ENCODE measurements around the gene SLC5A6. TPM values are rescaled to one million over a fixed set of nuclear protein-coding genes. Genes with fewer than 3 reads are reported as not detected.

SLC5A6 gene
- total and polyA plus RNA-seq, 2 of the 4 experiments (the other 2 are of a cell fraction) = 28.8 to 34.2 TPM

DNA sequence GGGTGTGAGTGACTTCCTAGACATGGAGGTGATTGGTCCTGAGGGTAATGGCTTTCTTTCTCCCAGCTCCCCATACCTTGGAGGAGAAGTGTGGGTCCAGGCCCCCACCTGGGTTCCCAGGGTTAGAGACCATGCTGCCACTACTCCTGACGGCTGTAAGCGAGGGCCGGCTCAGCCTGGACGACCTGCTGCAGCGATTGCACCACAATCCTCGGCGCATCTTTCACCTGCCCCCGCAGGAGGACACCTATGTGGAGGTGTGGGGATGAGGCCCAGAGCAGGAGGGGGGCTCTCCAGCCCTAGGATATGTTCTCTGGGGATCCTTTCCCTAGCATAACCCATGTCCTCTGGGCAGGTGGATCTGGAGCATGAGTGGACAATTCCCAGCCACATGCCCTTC is 26.9 kb upstream of the SLC5A6 start:
- no TSS peak for BruUV-seq (replicated peaks)
- Histone ChIP-seq H4K8ac (ENCODE audit: low read depth in 2 of 2, low read length in 2 of 2) (no peak overlapping the region), H3K27ac (ENCODE audit: insufficient read depth, low read length) (no peak overlapping the region), H3K14ac (replicated peaks; ENCODE audit: low read depth, low read length) (no peak overlapping the region), H2BK15ac (ENCODE audit: low read depth, low read length) (no peak overlapping the region), H4K5ac (ENCODE audit: low read depth, low read length) (no peak overlapping the region), H3K18ac (ENCODE audit: low read depth, low read length) (no peak overlapping the region), H2AK9ac (replicated peaks; ENCODE audit: low read depth, low read length, poor library complexity) (no peak overlapping the region), H3K27me3 (ENCODE audit: control insufficient read depth, insufficient read depth, low read length) (no peaks in the 10 kb centered on the region), H2BK20ac (ENCODE audit: low read depth, low read length) (no peak overlapping the region), H3K23ac (ENCODE audit: low read depth, low read length) (no peak overlapping the region), H2BK5ac (ENCODE audit: low read depth, low read length, poor library complexity, severe bottlenecking) (no peak overlapping the region), H3K4me1 (ENCODE audit: control insufficient read depth, insufficient read depth, low read length) (no peaks in the 10 kb centered on the region), H4K91ac (ENCODE audit: insufficient read depth, low read depth, low read length) (no peak overlapping the region), H2BK120ac (ENCODE audit: low read depth, low read length) (no peak overlapping the region), H2AK5ac (ENCODE audit: low read depth, low read length) (no peak overlapping the region), H2AFZ (replicated peaks; ENCODE audit: low read length, poor library complexity) (no peak overlapping the region), H4K20me1 (ENCODE audit: insufficient read depth, low read length) (no peaks in the 10 kb centered on the region; the same call in 1 of the 2 replicates), H3K4me3 (ENCODE audit: insufficient read depth, low read depth, low read length) (no peak overlapping the region), H3K4ac (ENCODE audit: low read depth, low read length) (no peak overlapping the region), H3K9me1 (ENCODE audit: insufficient read depth, low read length) (no peaks in the 10 kb centered on the region), H3K79me1 (ENCODE audit: low read depth in 1 of 2, low read length in 2 of 2) (no peaks in the 10 kb centered on the region; a peak in 1 of 4 replicates), H3K56ac (ENCODE audit: extremely low read depth, insufficient read depth, low read length) (no peak overlapping the region), H3K4me2 (ENCODE audit: low read depth, low read length) (no peak overlapping the region), H3K36me3 (ENCODE audit: control insufficient read depth, insufficient read depth, low read length) (peaks cover 88% of the 10 kb centered on the region), H3K9ac (ENCODE audit: low read depth, low read length) (no peak overlapping the region), H3K9me3 (ENCODE audit: control insufficient read depth, insufficient read depth, low read length) (no peaks in the 10 kb centered on the region)
- no peak for DNase-seq
- CTCF ChIA-PET = no interaction called here
- 100% methylated on average over 3 of the region's 8 CpGs; no CpG with 5 or more reads in 1 of the 2 experiments for WGBS, 2 experiments (ENCODE audit: extremely low coverage in 2 of 2, insufficient read length in 1 of 2)
- TF ChIP-seq NFE2L2 (IDR thresholded peaks at IDR 0.05; ENCODE audit: low read depth, low read length) = no peak
- no peak for TF ChIP-seq BHLHE40 (IDR thresholded peaks at IDR 0.05; ENCODE audit: low read depth, low read length)
- no peak for TF ChIP-seq RAD21 (IDR thresholded peaks at IDR 0.05; ENCODE audit: low read length)
- TF ChIP-seq MAFK (IDR thresholded peaks at IDR 0.05; ENCODE audit: low read depth, low read length) = no peak
- TF ChIP-seq, protein P1, sequence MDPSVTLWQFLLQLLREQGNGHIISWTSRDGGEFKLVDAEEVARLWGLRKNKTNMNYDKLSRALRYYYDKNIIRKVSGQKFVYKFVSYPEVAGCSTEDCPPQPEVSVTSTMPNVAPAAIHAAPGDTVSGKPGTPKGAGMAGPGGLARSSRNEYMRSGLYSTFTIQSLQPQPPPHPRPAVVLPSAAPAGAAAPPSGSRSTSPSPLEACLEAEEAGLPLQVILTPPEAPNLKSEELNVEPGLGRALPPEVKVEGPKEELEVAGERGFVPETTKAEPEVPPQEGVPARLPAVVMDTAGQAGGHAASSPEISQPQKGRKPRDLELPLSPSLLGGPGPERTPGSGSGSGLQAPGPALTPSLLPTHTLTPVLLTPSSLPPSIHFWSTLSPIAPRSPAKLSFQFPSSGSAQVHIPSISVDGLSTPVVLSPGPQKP (IDR thresholded peaks at IDR 0.05; ENCODE audit: borderline replicate concordance, low read depth, low read length) = no peak
- TF ChIP-seq, protein P2, sequence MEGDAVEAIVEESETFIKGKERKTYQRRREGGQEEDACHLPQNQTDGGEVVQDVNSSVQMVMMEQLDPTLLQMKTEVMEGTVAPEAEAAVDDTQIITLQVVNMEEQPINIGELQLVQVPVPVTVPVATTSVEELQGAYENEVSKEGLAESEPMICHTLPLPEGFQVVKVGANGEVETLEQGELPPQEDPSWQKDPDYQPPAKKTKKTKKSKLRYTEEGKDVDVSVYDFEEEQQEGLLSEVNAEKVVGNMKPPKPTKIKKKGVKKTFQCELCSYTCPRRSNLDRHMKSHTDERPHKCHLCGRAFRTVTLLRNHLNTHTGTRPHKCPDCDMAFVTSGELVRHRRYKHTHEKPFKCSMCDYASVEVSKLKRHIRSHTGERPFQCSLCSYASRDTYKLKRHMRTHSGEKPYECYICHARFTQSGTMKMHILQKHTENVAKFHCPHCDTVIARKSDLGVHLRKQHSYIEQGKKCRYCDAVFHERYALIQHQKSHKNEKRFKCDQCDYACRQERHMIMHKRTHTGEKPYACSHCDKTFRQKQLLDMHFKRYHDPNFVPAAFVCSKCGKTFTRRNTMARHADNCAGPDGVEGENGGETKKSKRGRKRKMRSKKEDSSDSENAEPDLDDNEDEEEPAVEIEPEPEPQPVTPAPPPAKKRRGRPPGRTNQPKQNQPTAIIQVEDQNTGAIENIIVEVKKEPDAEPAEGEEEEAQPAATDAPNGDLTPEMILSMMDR (conservative IDR thresholded peaks at IDR 0.05; ENCODE audit: low read depth, low read length) = no peak
- TF ChIP-seq MAZ (IDR thresholded peaks at IDR 0.05; ENCODE audit: borderline replicate concordance, low read depth, low read length) = no peak
- TF ChIP-seq POLR2A (IDR thresholded peaks at IDR 0.05; ENCODE audit: low read depth, low read length) = no peak
- TF ChIP-seq SMC3 (IDR thresholded peaks at IDR 0.05; ENCODE audit: low read depth, low read length) = no peak
- TF ChIP-seq CEBPB (IDR thresholded peaks at IDR 0.05; ENCODE audit: low read depth, low read length) = no peak
- TF ChIP-seq RCOR1 (IDR thresholded peaks at IDR 0.05; ENCODE audit: insufficient replicate concordance, low read length) = no peak
- TF ChIP-seq MXI1 (IDR thresholded peaks at IDR 0.05; ENCODE audit: borderline replicate concordance, low read depth, low read length) = no peak
- TF ChIP-seq CHD1 (IDR thresholded peaks at IDR 0.05; ENCODE audit: low read depth, low read length) = no peak
- TF ChIP-seq RFX5 (IDR thresholded peaks at IDR 0.05; ENCODE audit: low read depth, low read length) = no peak
- TF ChIP-seq FOS (IDR thresholded peaks at IDR 0.05; ENCODE audit: low read depth, low read length) = no peak
- TF ChIP-seq, protein P3, sequence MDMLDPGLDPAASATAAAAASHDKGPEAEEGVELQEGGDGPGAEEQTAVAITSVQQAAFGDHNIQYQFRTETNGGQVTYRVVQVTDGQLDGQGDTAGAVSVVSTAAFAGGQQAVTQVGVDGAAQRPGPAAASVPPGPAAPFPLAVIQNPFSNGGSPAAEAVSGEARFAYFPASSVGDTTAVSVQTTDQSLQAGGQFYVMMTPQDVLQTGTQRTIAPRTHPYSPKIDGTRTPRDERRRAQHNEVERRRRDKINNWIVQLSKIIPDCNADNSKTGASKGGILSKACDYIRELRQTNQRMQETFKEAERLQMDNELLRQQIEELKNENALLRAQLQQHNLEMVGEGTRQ (IDR thresholded peaks at IDR 0.05; ENCODE audit: low read depth, low read length) = no peak
- intact Hi-C loops (cut with micrococcal nuclease) (no loop called here), dilution Hi-C loops (cut with HindIII; ENCODE audit: low sequenced_read_pairs, unreplicated experiment) (no loop called here), in situ Hi-C loops (cut with MboI; ENCODE audit: low sequenced_read_pairs) (no loop called here)
- no peak for ATAC-seq (ENCODE audit: low read depth)
- POLR2A ChIA-PET (ENCODE audit: unreplicated experiment) = no interaction called here

Measured in IMR-90 (cell line).